Bone marrow (tissue), 2 donors: ENCODE data around the gene GLCCI1.

Source experiments
- DNase-seq, 2 donors: peaks; one replicate each; lab custom pipeline; 2025; lab: John Stamatoyannopoulos, UW

GLCCI1 gene

GRCh38 chr7:8130663-8131062 lies 162.1 kb downstream of the GLCCI1 start:
- no peak for DNase-seq

DNA sequence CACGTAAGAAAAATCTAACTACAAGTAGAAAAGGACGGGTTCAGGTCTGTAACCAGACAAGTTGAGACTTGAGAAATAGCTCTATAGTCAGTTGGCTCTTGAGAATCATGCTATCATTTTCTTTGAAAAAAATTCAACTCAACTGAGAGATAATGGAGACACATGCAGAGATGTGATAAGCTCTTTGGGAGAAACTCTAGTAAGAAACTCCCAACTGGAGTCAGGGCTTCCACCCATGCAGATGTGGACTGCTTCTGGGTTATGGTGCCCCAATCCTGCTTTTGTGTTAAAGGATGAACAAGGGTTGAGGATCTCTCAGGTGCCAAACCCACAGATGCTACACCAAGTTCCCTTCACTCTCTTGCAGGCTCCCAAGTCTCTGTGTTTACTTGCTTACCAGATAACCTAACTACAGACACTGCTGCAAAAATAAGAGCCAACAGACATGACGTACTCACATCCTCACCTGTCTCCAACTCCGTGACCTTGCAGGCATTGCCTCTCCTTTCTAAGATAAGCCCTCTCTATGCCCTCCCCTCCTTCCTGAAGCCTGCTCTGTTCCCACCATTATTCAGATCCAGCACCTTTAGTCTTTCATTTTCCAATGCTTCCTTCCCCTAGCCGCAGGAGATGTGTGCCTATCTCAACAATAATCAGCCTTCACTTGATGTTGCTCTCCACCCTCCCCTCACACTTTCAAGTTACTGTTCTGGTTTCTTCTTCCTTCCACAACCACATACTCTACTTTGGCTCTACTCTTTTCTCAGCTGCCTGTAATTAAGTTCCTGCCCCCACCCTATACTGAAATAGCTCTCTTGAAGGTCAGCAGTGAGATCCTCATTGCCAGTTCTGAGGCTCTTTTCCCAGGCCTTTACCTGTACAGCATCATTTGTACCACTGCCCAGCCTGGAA lies 163.4 kb downstream of the GLCCI1 start:
- DNase-seq: peak in 1 of 2 donors; percentile 15

DNA sequence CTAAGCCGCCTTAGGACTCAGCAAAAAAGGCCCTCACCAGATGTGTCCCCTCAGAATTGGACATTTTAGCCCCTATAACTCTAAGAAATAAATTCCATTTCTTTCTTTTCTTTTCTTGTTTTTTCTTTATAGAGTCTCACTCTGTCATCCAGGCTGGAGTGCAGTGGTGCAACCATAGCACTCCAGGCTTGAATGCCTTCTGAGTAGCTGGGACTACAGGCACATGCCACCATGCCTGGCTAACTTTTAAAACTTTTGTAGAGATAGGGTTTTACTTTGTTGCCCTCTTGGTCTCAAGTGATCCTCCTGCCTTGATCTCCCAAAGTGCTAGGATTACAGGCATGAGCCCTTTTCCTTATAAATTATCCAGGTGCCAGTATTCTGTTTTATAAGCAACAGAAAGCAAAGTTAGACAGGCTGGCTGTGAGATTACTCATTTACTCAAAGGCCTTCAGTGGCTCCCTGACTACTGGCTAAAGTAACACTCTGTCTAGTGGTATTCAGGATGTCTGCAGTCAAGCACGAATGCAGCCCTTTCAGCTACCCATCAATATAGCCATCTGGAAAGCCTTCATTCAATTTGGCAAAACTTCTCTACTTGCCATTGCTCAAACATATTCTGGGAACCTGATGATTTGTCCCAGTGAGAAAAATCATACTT lies 164.7 kb downstream of the GLCCI1 start:
- no peak for DNase-seq

- no peak for DNase-seq
Measured at GRCh38 chr7:8134089-8134733, 165.6 kb downstream of the GLCCI1 start.

DNA sequence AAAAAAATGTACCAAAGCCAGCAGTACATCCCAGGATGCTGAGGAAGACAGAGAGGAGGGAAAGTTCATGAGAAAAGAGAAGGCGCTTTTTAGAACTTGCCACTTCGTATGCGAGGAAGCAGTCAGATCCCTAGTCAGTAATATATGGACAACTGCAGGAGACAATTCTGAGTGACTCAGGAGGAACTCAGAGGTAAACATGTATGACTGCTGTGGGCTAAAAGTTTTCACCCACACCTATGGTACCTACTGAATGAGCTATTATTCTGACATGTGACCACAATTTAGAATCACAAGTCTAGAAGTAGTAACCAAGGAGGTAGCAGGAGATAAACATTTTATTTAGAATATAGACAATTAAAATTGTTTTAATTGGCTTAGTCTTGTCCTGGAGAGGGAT lies 166.8 kb downstream of the GLCCI1 start:
- DNase-seq: no peak

- DNase-seq: no peak
Measured at GRCh38 chr7:8136051-8136730, 167.6 kb downstream of the GLCCI1 start.
